Activated CD8-positive, alpha-beta memory T cell treated with anti-CD3 and anti-CD28 coated beads for 1 hour (primary cell): Measurements from ENCODE around the gene CNTNAP2.
"Not testable (repeated sequence)": the region's sequence is repeated elsewhere in the genome, so short reads cannot be mapped to it uniquely, and the experiment has no call there.

Experiments used
- DNase-seq, 2 donors: peaks; one replicate each; pipeline ENCODE4 v3.0.0-alpha.2; 2020; ENCODE audit warnings: low read depth in 1 of 2; ENCODE audit errors: extremely low read depth in 1 of 2

CNTNAP2 gene

GRCh38 chr7:147670759-147671158 lies 1554.2 kb downstream of the CNTNAP2 start:
- DNase-seq = no peak

- DNase-seq = no peak
Measured at GRCh38 chr7:147674705-147675104, 1558.1 kb downstream of the CNTNAP2 start.

- DNase-seq = no peak
Measured at GRCh38 chr7:147678943-147679342, 1562.3 kb downstream of the CNTNAP2 start.

- no peak for DNase-seq
Measured at GRCh38 chr7:147681530-147681929, 1564.9 kb downstream of the CNTNAP2 start.

GRCh38 chr7:147700702-147701101 lies 1584.1 kb downstream of the CNTNAP2 start:
- no peak for DNase-seq

GRCh38 chr7:147707926-147708325 lies 1591.3 kb downstream of the CNTNAP2 start:
- no peak for DNase-seq

- DNase-seq = no peak
Measured at GRCh38 chr7:147708871-147709270, 1592.3 kb downstream of the CNTNAP2 start.

- DNase-seq = no peak
Measured at GRCh38 chr7:147711447-147711846, 1594.8 kb downstream of the CNTNAP2 start.

- no peak for DNase-seq
Measured at GRCh38 chr7:147721962-147722830, 1605.6 kb downstream of the CNTNAP2 start.

- DNase-seq = no peak
Measured at GRCh38 chr7:147723536-147723935, 1606.9 kb downstream of the CNTNAP2 start.

- DNase-seq = no peak
Measured at GRCh38 chr7:147731311-147731710, 1614.7 kb downstream of the CNTNAP2 start.

GRCh38 chr7:147737559-147738214 lies 1621.1 kb downstream of the CNTNAP2 start:
- not testable (repeated sequence) for DNase-seq

GRCh38 chr7:147742301-147742700 lies 1625.7 kb downstream of the CNTNAP2 start:
- no peak for DNase-seq

GRCh38 chr7:147756300-147756699 lies 1639.7 kb downstream of the CNTNAP2 start:
- no peak for DNase-seq

GRCh38 chr7:147759327-147759943 lies 1642.8 kb downstream of the CNTNAP2 start:
- no peak for DNase-seq

- DNase-seq = no peak
Measured at GRCh38 chr7:147765301-147765700, 1648.7 kb downstream of the CNTNAP2 start.

GRCh38 chr7:147771344-147771743 lies 1654.7 kb downstream of the CNTNAP2 start:
- DNase-seq = no peak

- DNase-seq = no peak
Measured at GRCh38 chr7:147774461-147774860, 1657.9 kb downstream of the CNTNAP2 start.

- no peak for DNase-seq
Measured at GRCh38 chr7:147775516-147776284, 1659.1 kb downstream of the CNTNAP2 start.

- DNase-seq = no peak
Measured at GRCh38 chr7:147777309-147777708, 1660.7 kb downstream of the CNTNAP2 start.

- no peak for DNase-seq
Measured at GRCh38 chr7:147779949-147780348, 1663.3 kb downstream of the CNTNAP2 start.
